ENCODE measurements around the gene NEK1. TPM values are rescaled to one million over a fixed set of nuclear protein-coding genes. Genes with fewer than 3 reads are reported as not detected.

The NEK1 gene
- polyA plus RNA-seq, 1 of the 3 experiments (the other 2 are of a cell fraction) = 2.0 TPM

DNA sequence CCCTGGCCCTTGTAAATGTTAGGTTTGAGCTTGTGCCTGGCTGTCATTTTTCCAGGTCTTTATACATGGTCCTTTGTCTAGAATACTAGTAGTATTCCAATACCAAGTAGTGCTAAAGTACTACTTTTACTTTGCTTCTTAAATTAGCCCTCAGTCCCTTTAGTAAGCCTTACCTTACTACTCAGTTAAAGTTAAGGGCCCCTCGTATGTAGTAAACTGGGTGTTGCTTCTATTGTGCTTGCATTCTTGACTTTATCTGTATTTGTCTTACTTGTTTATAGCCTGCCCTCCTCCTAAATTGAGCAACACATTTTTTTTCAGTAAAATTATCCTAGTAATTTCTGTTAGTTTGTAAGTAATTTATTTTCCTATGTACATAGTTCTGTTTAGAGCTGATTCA lies 33.2 kb upstream of the NEK1 start:
- WGBS (ENCODE audit: low lambda C conversion rate) = 91% methylated on average over 1 of the region's 1 CpG
- peaks cover 10% of the 10 kb centered on the region for H3F3A ChIP-seq (replicated peaks; ENCODE audit: insufficient read depth)
- DNase-seq = no peak
- no peak overlapping the region for H3K4me2 ChIP-seq
- H3K4me1 ChIP-seq (ENCODE audit: control insufficient read depth in 1 of 2, insufficient read depth in 2 of 2, low read depth in 1 of 2, low read length in 1 of 2) = peaks cover 0 to 5% of the 10 kb centered on the region in 2 experiments; a peak in 1 of 4 replicates
- H3K4me3 ChIP-seq (ENCODE audit: low read depth in 2 of 2, low read length in 1 of 2) = no peak overlapping the region
- no peaks in the 10 kb centered on the region for H3K27me3 ChIP-seq (ENCODE audit: insufficient read depth)
- H2AFZ ChIP-seq (ENCODE audit: low read depth) = no peak overlapping the region
- ChIA-PET CTCF (interaction anchor here (0.6 to 1.9 kb wide), 2 partner anchors 11 to 61 kb away, joined by 3 to 8 read pairs; no protein-coding TSS in a partner anchor), POLR2A (no interaction called here)
- H4K20me1 ChIP-seq (ENCODE audit: insufficient read depth) = no peaks in the 10 kb centered on the region
- no peak overlapping the region for H3K27ac ChIP-seq (ENCODE audit: low read depth in 2 of 2, low read length in 1 of 2)
- peaks cover 0 to 6% of the 10 kb centered on the region in 2 experiments for H3K36me3 ChIP-seq (replicated peaks in 1 of 2; ENCODE audit: control insufficient read depth in 1 of 2, insufficient read depth in 2 of 2, low read length in 1 of 2)
- H3K9me2 ChIP-seq = no peaks in the 10 kb centered on the region
- H3K9me3 ChIP-seq = no peaks in the 10 kb centered on the region
- no peak overlapping the region for H3K9ac ChIP-seq
- TF ChIP-seq, protein P1, sequence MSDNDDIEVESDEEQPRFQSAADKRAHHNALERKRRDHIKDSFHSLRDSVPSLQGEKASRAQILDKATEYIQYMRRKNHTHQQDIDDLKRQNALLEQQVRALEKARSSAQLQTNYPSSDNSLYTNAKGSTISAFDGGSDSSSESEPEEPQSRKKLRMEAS (IDR thresholded peaks at IDR 0.05; ENCODE audit: low read depth) = no peak
- TF ChIP-seq ELF1 (IDR thresholded peaks at IDR 0.05) = no peak
- TF ChIP-seq GATA2 (CRISPR knock-in tag; IDR thresholded peaks at IDR 0.05) = no peak
- no peak for TF ChIP-seq YY1 (IDR thresholded peaks at IDR 0.05; ENCODE audit: low read depth)
- no peak for TF ChIP-seq POLR2AphosphoS5 (IDR thresholded peaks at IDR 0.05; ENCODE audit: low read depth, low read length)
- TF ChIP-seq, protein P2, sequence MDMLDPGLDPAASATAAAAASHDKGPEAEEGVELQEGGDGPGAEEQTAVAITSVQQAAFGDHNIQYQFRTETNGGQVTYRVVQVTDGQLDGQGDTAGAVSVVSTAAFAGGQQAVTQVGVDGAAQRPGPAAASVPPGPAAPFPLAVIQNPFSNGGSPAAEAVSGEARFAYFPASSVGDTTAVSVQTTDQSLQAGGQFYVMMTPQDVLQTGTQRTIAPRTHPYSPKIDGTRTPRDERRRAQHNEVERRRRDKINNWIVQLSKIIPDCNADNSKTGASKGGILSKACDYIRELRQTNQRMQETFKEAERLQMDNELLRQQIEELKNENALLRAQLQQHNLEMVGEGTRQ (IDR thresholded peaks at IDR 0.05; ENCODE audit: borderline replicate concordance, low read depth, low read length) = no peak
- no peak for TF ChIP-seq RAD21 (IDR thresholded peaks at IDR 0.05; ENCODE audit: low read length)
- TF ChIP-seq TEAD4 (IDR thresholded peaks at IDR 0.05; ENCODE audit: borderline replicate concordance, insufficient read depth) = no peak
- TF ChIP-seq, protein P3, sequence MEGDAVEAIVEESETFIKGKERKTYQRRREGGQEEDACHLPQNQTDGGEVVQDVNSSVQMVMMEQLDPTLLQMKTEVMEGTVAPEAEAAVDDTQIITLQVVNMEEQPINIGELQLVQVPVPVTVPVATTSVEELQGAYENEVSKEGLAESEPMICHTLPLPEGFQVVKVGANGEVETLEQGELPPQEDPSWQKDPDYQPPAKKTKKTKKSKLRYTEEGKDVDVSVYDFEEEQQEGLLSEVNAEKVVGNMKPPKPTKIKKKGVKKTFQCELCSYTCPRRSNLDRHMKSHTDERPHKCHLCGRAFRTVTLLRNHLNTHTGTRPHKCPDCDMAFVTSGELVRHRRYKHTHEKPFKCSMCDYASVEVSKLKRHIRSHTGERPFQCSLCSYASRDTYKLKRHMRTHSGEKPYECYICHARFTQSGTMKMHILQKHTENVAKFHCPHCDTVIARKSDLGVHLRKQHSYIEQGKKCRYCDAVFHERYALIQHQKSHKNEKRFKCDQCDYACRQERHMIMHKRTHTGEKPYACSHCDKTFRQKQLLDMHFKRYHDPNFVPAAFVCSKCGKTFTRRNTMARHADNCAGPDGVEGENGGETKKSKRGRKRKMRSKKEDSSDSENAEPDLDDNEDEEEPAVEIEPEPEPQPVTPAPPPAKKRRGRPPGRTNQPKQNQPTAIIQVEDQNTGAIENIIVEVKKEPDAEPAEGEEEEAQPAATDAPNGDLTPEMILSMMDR (IDR thresholded peaks at IDR 0.05) = no peak
- TF ChIP-seq, protein P4, sequence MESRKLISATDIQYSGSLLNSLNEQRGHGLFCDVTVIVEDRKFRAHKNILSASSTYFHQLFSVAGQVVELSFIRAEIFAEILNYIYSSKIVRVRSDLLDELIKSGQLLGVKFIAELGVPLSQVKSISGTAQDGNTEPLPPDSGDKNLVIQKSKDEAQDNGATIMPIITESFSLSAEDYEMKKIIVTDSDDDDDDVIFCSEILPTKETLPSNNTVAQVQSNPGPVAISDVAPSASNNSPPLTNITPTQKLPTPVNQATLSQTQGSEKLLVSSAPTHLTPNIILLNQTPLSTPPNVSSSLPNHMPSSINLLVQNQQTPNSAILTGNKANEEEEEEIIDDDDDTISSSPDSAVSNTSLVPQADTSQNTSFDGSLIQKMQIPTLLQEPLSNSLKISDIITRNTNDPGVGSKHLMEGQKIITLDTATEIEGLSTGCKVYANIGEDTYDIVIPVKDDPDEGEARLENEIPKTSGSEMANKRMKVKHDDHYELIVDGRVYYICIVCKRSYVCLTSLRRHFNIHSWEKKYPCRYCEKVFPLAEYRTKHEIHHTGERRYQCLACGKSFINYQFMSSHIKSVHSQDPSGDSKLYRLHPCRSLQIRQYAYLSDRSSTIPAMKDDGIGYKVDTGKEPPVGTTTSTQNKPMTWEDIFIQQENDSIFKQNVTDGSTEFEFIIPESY (IDR thresholded peaks at IDR 0.05; ENCODE audit: borderline replicate concordance, low read depth) = no peak
- TF ChIP-seq TAF1 (IDR thresholded peaks at IDR 0.05; ENCODE audit: borderline replicate concordance, low read depth, low read length) = no peak
- H3K79me2 ChIP-seq (ENCODE audit: insufficient read depth) = peaks cover 11% of the 10 kb centered on the region; the same call in 1 of the 2 replicates

DNA sequence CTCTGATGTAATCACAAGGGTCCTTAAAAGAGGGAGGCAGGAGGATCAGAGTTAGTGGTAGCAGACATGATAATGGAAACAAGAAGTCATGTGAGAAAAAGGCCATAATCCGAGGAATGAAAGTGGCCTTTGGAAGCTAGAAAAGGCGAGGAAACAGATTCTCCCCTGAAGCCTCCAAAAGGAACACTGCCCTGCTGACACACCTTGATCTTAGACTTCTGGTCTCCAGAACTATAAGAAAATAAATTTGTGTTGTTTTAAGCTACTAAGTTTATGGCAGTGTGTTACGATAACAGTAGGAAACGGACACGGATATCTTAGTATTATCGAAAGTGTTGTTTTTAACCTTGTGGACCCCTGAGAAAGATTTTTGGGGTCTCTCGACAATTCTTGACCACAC lies 32.4 kb upstream of the NEK1 start:
- H3K9me2 ChIP-seq = no peaks in the 10 kb centered on the region
- no peaks in the 10 kb centered on the region for H3K27me3 ChIP-seq (ENCODE audit: insufficient read depth)
- no peaks in the 10 kb centered on the region for H3K9me3 ChIP-seq
- TF ChIP-seq CHD2 (IDR thresholded peaks at IDR 0.05; ENCODE audit: low read length, partially characterized antibody) = no peak
- TF ChIP-seq RXRA (IDR thresholded peaks at IDR 0.05; ENCODE audit: borderline replicate concordance, low read depth) = no peak
- TF ChIP-seq ELF1 (IDR thresholded peaks at IDR 0.05) = no peak
- no peak for TF ChIP-seq SIN3A (IDR thresholded peaks at IDR 0.05; ENCODE audit: borderline replicate concordance, low read depth, low read length)
- TF ChIP-seq, protein P5, sequence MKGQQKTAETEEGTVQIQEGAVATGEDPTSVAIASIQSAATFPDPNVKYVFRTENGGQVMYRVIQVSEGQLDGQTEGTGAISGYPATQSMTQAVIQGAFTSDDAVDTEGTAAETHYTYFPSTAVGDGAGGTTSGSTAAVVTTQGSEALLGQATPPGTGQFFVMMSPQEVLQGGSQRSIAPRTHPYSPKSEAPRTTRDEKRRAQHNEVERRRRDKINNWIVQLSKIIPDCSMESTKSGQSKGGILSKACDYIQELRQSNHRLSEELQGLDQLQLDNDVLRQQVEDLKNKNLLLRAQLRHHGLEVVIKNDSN (IDR thresholded peaks at IDR 0.05; ENCODE audit: borderline replicate concordance, low read depth) = no peak
- no peak for TF ChIP-seq YY1 (IDR thresholded peaks at IDR 0.05; ENCODE audit: low read depth)
- TF ChIP-seq MXI1 (IDR thresholded peaks at IDR 0.05; ENCODE audit: low read depth, low read length) = no peak
- TF ChIP-seq, protein P2 (IDR thresholded peaks at IDR 0.05; ENCODE audit: borderline replicate concordance, low read depth, low read length) = no peak
- TF ChIP-seq NFIC (IDR thresholded peaks at IDR 0.05; ENCODE audit: borderline replicate concordance) = no peak
- TF ChIP-seq TEAD4 (IDR thresholded peaks at IDR 0.05; ENCODE audit: borderline replicate concordance, insufficient read depth) = no peak
- H3K4me3 ChIP-seq (ENCODE audit: low read depth in 2 of 2, low read length in 1 of 2) = no peak overlapping the region
- WGBS (ENCODE audit: low lambda C conversion rate) = 97% methylated on average over 7 of the region's 7 CpGs
- POLR2A ChIA-PET = no interaction called here
- H4K20me1 ChIP-seq (ENCODE audit: insufficient read depth) = no peaks in the 10 kb centered on the region
- no peak overlapping the region for H3K27ac ChIP-seq (ENCODE audit: low read depth in 2 of 2, low read length in 1 of 2)
- H2AFZ ChIP-seq (ENCODE audit: low read depth) = no peak overlapping the region
- H3K4me1 ChIP-seq (ENCODE audit: control insufficient read depth in 1 of 2, insufficient read depth in 2 of 2, low read depth in 1 of 2, low read length in 1 of 2) = peaks cover 0 to 13% of the 10 kb centered on the region in 2 experiments; a peak in 2 of 4 replicates
- DNase-seq = no peak
- H3K79me2 ChIP-seq (ENCODE audit: insufficient read depth) = peaks cover 11% of the 10 kb centered on the region; the same call in 1 of the 2 replicates
- no peak overlapping the region for H3K9ac ChIP-seq
- H3F3A ChIP-seq (replicated peaks; ENCODE audit: insufficient read depth) = peaks cover 10% of the 10 kb centered on the region
- CTCF ChIA-PET = interaction anchor here (0.7 to 1.9 kb wide), 2 partner anchors 11 to 32 kb away, joined by 3 to 8 read pairs; no protein-coding TSS in a partner anchor
- H3K36me3 ChIP-seq (replicated peaks in 1 of 2; ENCODE audit: control insufficient read depth in 1 of 2, insufficient read depth in 2 of 2, low read length in 1 of 2) = peaks cover 0 to 6% of the 10 kb centered on the region in 2 experiments
- H3K4me2 ChIP-seq = no peak overlapping the region
